Stimulated activated CD4-positive, alpha-beta T cell treated with anti-CD3 and anti-CD28 coated beads, Interleukin-1b, Interleukin-23, amount 100 ng/mL, for 24 hours (primary cell): ENCODE results near the gene RBM3.

ENCODE experiments used
- DNase-seq, 4 experiments: peaks; one replicate each; pipeline ENCODE4 v3.0.0-alpha.2; 2020; ENCODE audit warnings: low read depth in 4 of 4, low spot score in 1 of 4

The RBM3 gene

GRCh38 chrX:48617542-48618340 is 43.5 kb downstream of the RBM3 start:
- no peak for DNase-seq

- no peak for DNase-seq
Observed at GRCh38 chrX:48626401-48627298, 52.4 kb downstream of the RBM3 start.
